K562 (cell line): ENCODE data around the gene SUB1. TPM values are rescaled to one million over a fixed set of nuclear protein-coding genes. Genes with fewer than 3 reads are reported as not detected.

Source experiments
- ATF7 ChIP-seq: fragments of 450-650 bp; IDR thresholded peaks from 2 replicates; pipeline ENCODE4 v1.7.1; 2014; ENCODE audit warnings: mild to moderate bottlenecking, moderate library complexity
- CBFA2T2 ChIP-seq: fragments of 450-650 bp; conservative IDR thresholded peaks from 2 replicates; pipeline ENCODE4 v1.6.1; 2017; ENCODE audit warnings: mild to moderate bottlenecking
- CXXC5 ChIP-seq: fragments of 250-450 bp; sonication (Bioruptor Pico); IDR thresholded peaks from 2 replicates; pipeline ENCODE4 v1.8.0; 2022; ENCODE audit warnings: inconsistent platforms, mild to moderate bottlenecking, moderate library complexity
- L3MBTL2 ChIP-seq: fragments of 450-650 bp; IDR thresholded peaks from 2 replicates; pipeline ENCODE4 v1.6.1; 2016; ENCODE audit warnings: mild to moderate bottlenecking, moderate library complexity
- MAZ ChIP-seq, 2 experiments: fragments of 450-650 bp in 1 of 2; sonication (generic) in 1 of 2; formaldehyde crosslinking; IDR thresholded peaks in 1 of 2; conservative IDR thresholded peaks in 1 of 2; 2 replicates each; pipeline versions ENCODE4 v1.4.0 to v1.5.0; 2020; ENCODE audit warnings: mild to moderate bottlenecking in 1 of 2, missing genetic modification reagents in 1 of 2
- MTA1 ChIP-seq: fragments of 450-650 bp; IDR thresholded peaks from 2 replicates; pipeline ENCODE4 v1.6.1; 2017; ENCODE audit warnings: borderline replicate concordance
- NFIC ChIP-seq: fragments of 450-650 bp; IDR thresholded peaks from 2 replicates; pipeline ENCODE4 v1.6.1; 2017; ENCODE audit warnings: mild to moderate bottlenecking, inconsistent platforms
- NONO ChIP-seq, 2 experiments: fragments of 200-400 bp in 1 of 2; fragments of 450-650 bp in 1 of 2; formaldehyde crosslinking in 1 of 2; IDR thresholded peaks; 2 replicates each; pipeline ENCODE4 v1.6.1; 2017; ENCODE audit warnings: low read depth in 2 of 2, mild to moderate bottlenecking in 2 of 2, moderate library complexity in 2 of 2, low read length in 1 of 2
- RNF2 ChIP-seq: sonication (generic); IDR thresholded peaks from 2 replicates; pipeline ENCODE4 v1.6.1; 2016
- SIN3B ChIP-seq: fragments of 450-650 bp; IDR thresholded peaks from 2 replicates; pipeline ENCODE4 v1.6.1; 2017; ENCODE audit warnings: low read depth, mild to moderate bottlenecking, moderate library complexity
- SMARCE1 ChIP-seq: fragments of 450-650 bp; IDR thresholded peaks from 2 replicates; pipeline ENCODE4 v1.7.1; 2016; ENCODE audit warnings: mild to moderate bottlenecking
- SRSF7 ChIP-seq: fragments of 200-400 bp; formaldehyde crosslinking; optimal IDR thresholded peaks from 2 replicates; pipeline ENCODE3; 2017; ENCODE audit warnings: mild to moderate bottlenecking, low read depth, low read length
- SUPT5H ChIP-seq: fragments of 450-650 bp; IDR thresholded peaks from 2 replicates; pipeline ENCODE4 v1.6.1; 2016
- TAF9B ChIP-seq: fragments of 450-650 bp; IDR thresholded peaks from 2 replicates; pipeline ENCODE4 v1.6.1; 2018; ENCODE audit warnings: mild to moderate bottlenecking; ENCODE audit not compliant: partially characterized antibody
- TEAD1 ChIP-seq, 2 experiments: fragments of 450-650 bp in 1 of 2; sonication (generic) in 1 of 2; formaldehyde crosslinking; IDR thresholded peaks; 2 replicates each; pipeline versions ENCODE4 v1.4.0 to v1.8.0; 2020 to 2022; ENCODE audit warnings: mild to moderate bottlenecking in 2 of 2, missing genetic modification reagents in 1 of 2
- ZBTB43 ChIP-seq: sonication (generic); formaldehyde crosslinking; IDR thresholded peaks from 2 replicates; pipeline ENCODE4 v1.8.0; 2023; ENCODE audit warnings: mild to moderate bottlenecking, missing genetic modification reagents
- ZNF239 ChIP-seq: fragments of 250-450 bp; sonication (Bioruptor Pico); IDR thresholded peaks from 2 replicates; pipeline ENCODE4 v1.4.0; 2020; ENCODE audit warnings: mild to moderate bottlenecking
- ZNF707 ChIP-seq: fragments of 250-450 bp; sonication (Bioruptor Pico); conservative IDR thresholded peaks from 2 replicates; pipeline ENCODE4 v1.8.0; 2022; ENCODE audit warnings: inconsistent platforms, mild to moderate bottlenecking, moderate library complexity
- polyA plus RNA-seq, 8 experiments: library from polyadenylated mRNA; depleted of rRNA in 4 of 8; stranded (reverse) in 5 of 8; unstranded in 3 of 8; fragments of >200 nt; fragmentation: Nextera tagmentation in 2 of 8; fragmentation: Illumina TruSeq in 1 of 8; extraction: Ambion mirVana in 2 of 8; extraction: Trizol in 1 of 8; gene quantifications; 2 replicates each; pipeline versions ENCODE4 v1.2.1 to v1.2.3, GENCODE V29; 2011 to 2014; ENCODE audit warnings: inconsistent platforms in 1 of 8, missing spikeins in 1 of 8
- total RNA-seq, 7 experiments: library from RNA; depleted of rRNA in 6 of 7; stranded (reverse); fragments of >200 nt in 6 of 7; fragmentation: Illumina TruSeq in 2 of 7; extraction: Trizol in 2 of 7; gene quantifications; 2 replicates each; pipeline versions ENCODE4 v1.2.1 to v1.2.3, GENCODE V29; 2011 to 2021; ENCODE audit warnings: low replicate concordance in 1 of 7

Gene SUB1
- total and polyA plus RNA-seq, 9 of the 15 experiments (the other 6 are each of a cell fraction or from before 2014, with no cell fraction given), result 336 to 1,031 (median 700) TPM

GRCh38 chr5:32585446-32586275 lies at the start of gene SUB1 (continued):
- TF ChIP-seq SUPT5H, result peak; percentile 95
- TF ChIP-seq ATF7, result peak; percentile 83
- TF ChIP-seq CBFA2T2, result peak; percentile 93
- peak; percentile 82 for TF ChIP-seq CXXC5
- TF ChIP-seq ZNF707 (CRISPR knock-in tag), result no peak
- peak; percentile 95 for TF ChIP-seq TAF9B
- peak; percentile 70 for TF ChIP-seq MTA1
- TF ChIP-seq RNF2, result peak; percentile 2; the same call in 1 of the 2 replicates
- TF ChIP-seq ZBTB43 (CRISPR knock-in tag), result no peak
- TF ChIP-seq SIN3B, result peak; percentile 56; the same call in 1 of the 2 replicates
- peak; percentile 51 to 72; a peak in 2 of 4 replicates for TF ChIP-seq NONO (IDR thresholded peaks at IDR 0.05; ENCODE audit: low read depth in 2 of 2, low read length in 1 of 2)
- peak in 1 of 2 experiments; percentile 46; a peak in 1 of 4 replicates for TF ChIP-seq TEAD1 (CRISPR knock-in tag; IDR thresholded peaks at IDR 0.05)
- TF ChIP-seq NFIC, result 0 out of 2 replicates have a peak, but pooled peaks have one; percentile 29
- peak; percentile 72 for TF ChIP-seq L3MBTL2
- TF ChIP-seq SMARCE1, result 0 out of 2 replicates have a peak, but pooled peaks have one; percentile 13
- no peak for TF ChIP-seq ZNF239 (CRISPR knock-in tag)
- TF ChIP-seq SRSF7, result peak; percentile 42
- peak; percentile 93 to 94 for TF ChIP-seq MAZ (CRISPR knock-in tag; conservative IDR thresholded peaks at IDR 0.05 in 1 of 2, IDR thresholded peaks at IDR 0.05 in 1 of 2)
